ENCODE measurements around the gene FGF1.

DNA sequence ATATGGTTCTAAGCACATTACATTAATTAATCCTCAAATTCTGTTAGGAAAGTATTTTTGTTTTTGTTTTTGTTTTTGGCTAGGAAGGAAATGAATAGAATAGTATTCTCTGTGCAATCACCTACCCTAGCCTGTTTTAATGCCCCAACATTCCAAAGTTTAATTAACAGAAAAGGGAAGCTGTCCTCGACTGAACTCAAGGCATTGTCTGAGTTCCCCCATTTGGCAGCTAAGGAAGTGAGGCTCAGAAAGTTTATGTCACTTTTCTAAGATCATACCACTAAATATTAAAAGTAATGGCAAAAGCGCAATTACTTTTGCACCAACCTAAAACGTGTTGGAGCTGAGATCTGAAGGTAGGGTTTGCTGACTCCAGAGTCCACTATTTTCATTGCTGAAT, 59.8 kb downstream of the FGF1 start:
- TF ChIP-seq, protein P1, sequence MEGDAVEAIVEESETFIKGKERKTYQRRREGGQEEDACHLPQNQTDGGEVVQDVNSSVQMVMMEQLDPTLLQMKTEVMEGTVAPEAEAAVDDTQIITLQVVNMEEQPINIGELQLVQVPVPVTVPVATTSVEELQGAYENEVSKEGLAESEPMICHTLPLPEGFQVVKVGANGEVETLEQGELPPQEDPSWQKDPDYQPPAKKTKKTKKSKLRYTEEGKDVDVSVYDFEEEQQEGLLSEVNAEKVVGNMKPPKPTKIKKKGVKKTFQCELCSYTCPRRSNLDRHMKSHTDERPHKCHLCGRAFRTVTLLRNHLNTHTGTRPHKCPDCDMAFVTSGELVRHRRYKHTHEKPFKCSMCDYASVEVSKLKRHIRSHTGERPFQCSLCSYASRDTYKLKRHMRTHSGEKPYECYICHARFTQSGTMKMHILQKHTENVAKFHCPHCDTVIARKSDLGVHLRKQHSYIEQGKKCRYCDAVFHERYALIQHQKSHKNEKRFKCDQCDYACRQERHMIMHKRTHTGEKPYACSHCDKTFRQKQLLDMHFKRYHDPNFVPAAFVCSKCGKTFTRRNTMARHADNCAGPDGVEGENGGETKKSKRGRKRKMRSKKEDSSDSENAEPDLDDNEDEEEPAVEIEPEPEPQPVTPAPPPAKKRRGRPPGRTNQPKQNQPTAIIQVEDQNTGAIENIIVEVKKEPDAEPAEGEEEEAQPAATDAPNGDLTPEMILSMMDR (IDR thresholded peaks at IDR 0.05) = no peak
- TF ChIP-seq POLR2A (IDR thresholded peaks at IDR 0.05; ENCODE audit: low read depth) = no peak

Measured in esophagus muscularis mucosa (tissue), 3 donors.